ENCODE data around the gene YY1.
A peak's percentile ranks its signal among the peaks of the same experiment; 100 is the strongest.

YY1 gene

DNA sequence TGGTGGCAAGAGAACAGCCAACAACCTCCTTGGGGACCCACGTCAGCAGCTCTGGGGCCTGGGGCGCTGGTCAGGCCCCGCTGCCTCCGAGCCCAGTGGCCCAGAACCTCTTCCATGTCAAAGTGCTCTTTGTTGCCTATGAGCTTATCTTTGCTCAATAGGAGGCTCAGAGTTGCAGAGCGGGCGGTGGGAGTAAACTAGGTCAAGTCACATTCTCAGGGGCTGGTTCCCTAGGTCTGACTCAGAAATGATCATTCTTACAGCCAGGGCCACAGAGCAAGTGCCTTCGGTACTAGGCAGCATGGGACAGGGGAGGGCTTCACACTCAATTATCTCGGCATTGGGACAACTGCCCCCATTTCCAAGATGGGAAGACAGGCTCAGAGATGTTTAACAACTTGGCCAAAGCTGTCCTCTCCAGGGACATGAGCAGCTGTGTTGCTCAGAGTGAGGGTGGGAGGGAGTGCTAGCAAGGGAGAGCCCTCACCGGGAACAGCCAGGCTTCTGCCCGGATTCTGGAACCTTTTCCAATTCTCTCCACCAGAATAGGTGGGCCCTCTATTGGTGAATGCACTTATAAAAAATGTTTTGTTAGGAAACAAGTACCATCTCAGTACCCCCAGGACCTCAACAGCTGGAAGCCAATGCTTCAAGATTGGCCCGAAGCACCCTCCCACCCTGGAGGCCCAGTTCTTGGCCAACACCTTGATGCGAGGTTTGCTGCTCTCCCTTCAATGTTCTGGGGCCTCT lies 55.4 kb downstream of the YY1 start:
- Histone ChIP-seq H4K20me1 (ENCODE audit: control insufficient read depth, insufficient read depth, low read depth, low read length) (no peaks in the 10 kb centered on the region), H3K27ac (ENCODE audit: low read depth, low read length) (no peak overlapping the region), H3K36me3 (ENCODE audit: control insufficient read depth, low read length) (no peaks in the 10 kb centered on the region), H3K9me3 (ENCODE audit: control insufficient read depth, insufficient read depth, low read length) (no peaks in the 10 kb centered on the region), H3K4me1 (ENCODE audit: control insufficient read depth, low read length) (peaks cover 60% of the 10 kb centered on the region), H3F3A (ENCODE audit: control insufficient read depth, insufficient read depth) (peaks cover 4% of the 10 kb centered on the region), H3K4me3 (ENCODE audit: low read length) (no peak overlapping the region), H3K27me3 (ENCODE audit: control insufficient read depth, low read length) (no peaks in the 10 kb centered on the region), H3K4me2 (ENCODE audit: low read length) (no peak overlapping the region; the same call in 1 of the 2 replicates), H3K79me2 (ENCODE audit: control insufficient read depth, low read length) (no peaks in the 10 kb centered on the region), H3K9me2 (replicated peaks; ENCODE audit: control insufficient read depth, low read length) (no peaks in the 10 kb centered on the region)
- no peak for TF ChIP-seq EZH2phosphoT487 (IDR thresholded peaks at IDR 0.05; ENCODE audit: borderline replicate concordance, low read length)
- TF ChIP-seq CTCF (IDR thresholded peaks at IDR 0.05; ENCODE audit: low read depth, low read length, poor library complexity, severe bottlenecking): no peak

DNA sequence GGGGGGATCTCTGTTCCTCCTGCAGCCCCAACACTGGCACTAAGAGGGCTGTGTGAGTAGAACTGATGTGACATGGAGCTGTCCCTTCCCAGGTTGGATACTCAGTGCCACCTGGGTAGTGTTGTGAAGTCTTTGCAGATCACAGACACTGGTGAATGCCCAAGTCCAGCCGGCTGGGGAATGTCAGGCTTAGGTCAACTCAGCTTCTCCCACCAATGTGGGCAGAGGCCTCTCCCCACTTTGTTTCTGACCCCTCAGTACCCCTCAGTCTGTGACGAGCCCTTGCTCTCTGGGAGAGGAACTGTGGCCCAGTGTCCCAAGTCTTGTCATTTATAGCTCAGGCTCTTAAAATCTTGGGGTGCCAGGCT lies 56.0 kb downstream of the YY1 start:
- H3K9me2 ChIP-seq (replicated peaks; ENCODE audit: control insufficient read depth, low read length): no peaks in the 10 kb centered on the region
- no peak overlapping the region for H3K4me2 ChIP-seq (ENCODE audit: low read length)
- no peaks in the 10 kb centered on the region for H4K20me1 ChIP-seq (ENCODE audit: control insufficient read depth, insufficient read depth, low read depth, low read length)
- TF ChIP-seq CTCF (IDR thresholded peaks at IDR 0.05; ENCODE audit: low read depth, low read length, poor library complexity, severe bottlenecking) (no peak), EZH2phosphoT487 (IDR thresholded peaks at IDR 0.05; ENCODE audit: borderline replicate concordance, low read length) (no peak)
- H3K27ac ChIP-seq (ENCODE audit: low read depth, low read length): no peak overlapping the region
- H3K79me2 ChIP-seq (ENCODE audit: control insufficient read depth, low read length): no peaks in the 10 kb centered on the region
- H3K4me3 ChIP-seq (ENCODE audit: low read length): no peak overlapping the region
- H3K4me1 ChIP-seq (ENCODE audit: control insufficient read depth, low read length): peaks cover 60% of the 10 kb centered on the region
- peaks cover 4% of the 10 kb centered on the region for H3F3A ChIP-seq (ENCODE audit: control insufficient read depth, insufficient read depth)
- H3K36me3 ChIP-seq (ENCODE audit: control insufficient read depth, low read length): no peaks in the 10 kb centered on the region
- H3K27me3 ChIP-seq (ENCODE audit: control insufficient read depth, low read length): no peaks in the 10 kb centered on the region
- no peaks in the 10 kb centered on the region for H3K9me3 ChIP-seq (ENCODE audit: control insufficient read depth, insufficient read depth, low read length)

DNA sequence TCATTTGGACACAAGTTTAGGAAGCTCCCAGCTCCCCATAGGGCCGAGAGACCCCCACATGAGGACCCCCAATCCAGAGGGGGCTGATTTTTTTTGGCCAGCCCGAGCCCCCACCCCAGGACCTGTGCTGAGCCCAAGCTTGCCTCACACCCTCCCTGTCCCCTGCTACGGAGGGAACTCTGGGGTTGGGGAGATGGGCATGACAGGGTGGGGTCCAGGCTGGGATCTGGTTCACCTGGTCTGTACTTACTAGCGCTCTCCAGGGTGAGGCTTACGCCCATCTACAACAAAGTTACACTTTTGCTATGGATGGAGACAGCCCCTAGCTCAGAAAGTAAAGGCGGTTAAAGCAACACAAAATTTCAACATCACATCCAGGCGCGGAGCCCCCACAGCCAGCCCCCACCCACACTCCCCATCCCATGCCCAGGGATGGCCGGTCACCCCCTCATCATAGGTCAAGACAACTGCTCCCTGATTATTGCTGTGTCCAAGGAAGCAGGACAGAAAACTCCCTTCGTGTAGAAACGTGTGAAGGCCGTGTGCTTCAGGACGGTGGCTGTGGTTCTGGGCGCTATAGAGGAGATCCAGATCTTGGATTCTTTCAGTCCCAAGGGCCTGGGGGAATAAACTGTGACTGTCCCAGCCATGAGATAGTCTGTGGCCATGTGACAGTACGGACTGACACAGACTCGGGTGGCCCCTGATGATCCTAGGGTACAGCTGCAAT lies 56.6 kb downstream of the YY1 start:
- Histone ChIP-seq H3K4me3 (ENCODE audit: low read length) (no peak overlapping the region), H4K20me1 (ENCODE audit: control insufficient read depth, insufficient read depth, low read depth, low read length) (no peaks in the 10 kb centered on the region), H3K36me3 (ENCODE audit: control insufficient read depth, low read length) (no peaks in the 10 kb centered on the region), H3K4me2 (ENCODE audit: low read length) (0 out of 2 replicates have a peak overlapping the region, but pooled peaks have one; percentile 22), H3K4me1 (ENCODE audit: control insufficient read depth, low read length) (peaks cover 60% of the 10 kb centered on the region), H3K27me3 (ENCODE audit: control insufficient read depth, low read length) (no peaks in the 10 kb centered on the region), H3K9me3 (ENCODE audit: control insufficient read depth, insufficient read depth, low read length) (no peaks in the 10 kb centered on the region), H3K9me2 (replicated peaks; ENCODE audit: control insufficient read depth, low read length) (no peaks in the 10 kb centered on the region), H3K79me2 (ENCODE audit: control insufficient read depth, low read length) (no peaks in the 10 kb centered on the region), H3K27ac (ENCODE audit: low read depth, low read length) (no peak overlapping the region), H3F3A (ENCODE audit: control insufficient read depth, insufficient read depth) (peaks cover 4% of the 10 kb centered on the region)
- TF ChIP-seq EZH2phosphoT487 (IDR thresholded peaks at IDR 0.05; ENCODE audit: borderline replicate concordance, low read length) (no peak), CTCF (IDR thresholded peaks at IDR 0.05; ENCODE audit: low read depth, low read length, poor library complexity, severe bottlenecking) (no peak)

All from DOHH2 (cell line).